T47D (cell line): ENCODE data around the gene SOD3.

ENCODE experiments used
- DNase-seq, 2 experiments: peaks; one replicate each; pipeline versions ENCODE4 v3.0.0 to v3.0.0-alpha.2; 2011 to 2012; ENCODE audit warnings: low read depth in 1 of 2, low spot score in 1 of 2
- JUND ChIP-seq: IDR thresholded peaks from 2 replicates; pipeline ENCODE4 v1.6.1; 2012; ENCODE audit warnings: low read depth
- in situ Hi-C: cut with HindIII; loops from 2 replicates; pipeline ENCODE4 v1.10.0; 2016; ENCODE audit warnings: low sequenced_read_pairs, low pct_unique_long_range_greater_than_20kb

SOD3 gene

GRCh38 chr4:24816797-24817196, 21.4 kb downstream of the SOD3 start:
- DNase-seq = no peak
- in situ Hi-C loops = no loop called here
- TF ChIP-seq JUND = no peak

GRCh38 chr4:24820541-24820940, 25.2 kb downstream of the SOD3 start:
- in situ Hi-C loops = no loop called here
- no peak for TF ChIP-seq JUND
- DNase-seq = no peak

GRCh38 chr4:24824720-24825119, 29.3 kb downstream of the SOD3 start:
- in situ Hi-C loops = no loop called here
- no peak for TF ChIP-seq JUND
- DNase-seq = no peak

- no peak for DNase-seq
- in situ Hi-C loops = no loop called here
- no peak for TF ChIP-seq JUND
Observed at GRCh38 chr4:24831637-24832036, 36.3 kb downstream of the SOD3 start.

- TF ChIP-seq JUND = no peak
- in situ Hi-C loops = no loop called here
- DNase-seq = no peak
Observed at GRCh38 chr4:24835696-24836095, 40.3 kb downstream of the SOD3 start.

GRCh38 chr4:24836661-24837242, 41.4 kb downstream of the SOD3 start:
- in situ Hi-C loops = no loop called here
- DNase-seq = no peak
- TF ChIP-seq JUND = no peak

GRCh38 chr4:24837336-24837735, 42.0 kb downstream of the SOD3 start:
- TF ChIP-seq JUND = no peak
- DNase-seq = no peak
- in situ Hi-C loops = no loop called here

GRCh38 chr4:24837781-24838180, 42.4 kb downstream of the SOD3 start:
- TF ChIP-seq JUND = no peak
- DNase-seq = no peak
- in situ Hi-C loops = no loop called here

- in situ Hi-C loops = no loop called here
- no peak for TF ChIP-seq JUND
- DNase-seq = no peak
Observed at GRCh38 chr4:24840362-24840761, 45.0 kb downstream of the SOD3 start.

GRCh38 chr4:24840826-24841543, 45.6 kb downstream of the SOD3 start:
- in situ Hi-C loops = no loop called here
- no peak for DNase-seq
- TF ChIP-seq JUND = no peak

GRCh38 chr4:24842356-24842755, 47.0 kb downstream of the SOD3 start:
- in situ Hi-C loops = no loop called here
- no peak for TF ChIP-seq JUND
- no peak for DNase-seq

GRCh38 chr4:24843096-24843495, 47.7 kb downstream of the SOD3 start:
- in situ Hi-C loops = no loop called here
- no peak for TF ChIP-seq JUND

GRCh38 chr4:24845132-24845531, 49.8 kb downstream of the SOD3 start:
- no peak for DNase-seq
- no peak for TF ChIP-seq JUND
- in situ Hi-C loops = no loop called here

More at GRCh38 chr4:24843096-24843495, 47.7 kb downstream of the SOD3 start:
- no peak for DNase-seq

- in situ Hi-C loops = no loop called here
- TF ChIP-seq JUND = no peak
- DNase-seq = no peak
Observed at GRCh38 chr4:24845902-24846301, 50.5 kb downstream of the SOD3 start.
